GM19023 (cell line): ENCODE measurements around the gene PTGFRN.
"Not testable (repeated sequence)": the region's sequence is repeated elsewhere in the genome, so short reads cannot be mapped to it uniquely, and the experiment has no call there.

Source experiments
- ATAC-seq: cut with Tn5 transposase; IDR thresholded peaks from one replicate; pipeline ENCODE4 v1.9.1; 2021; ENCODE audit warnings: mild to moderate bottlenecking, moderate library complexity; ENCODE audit not compliant: unreplicated experiment

Gene PTGFRN

DNA sequence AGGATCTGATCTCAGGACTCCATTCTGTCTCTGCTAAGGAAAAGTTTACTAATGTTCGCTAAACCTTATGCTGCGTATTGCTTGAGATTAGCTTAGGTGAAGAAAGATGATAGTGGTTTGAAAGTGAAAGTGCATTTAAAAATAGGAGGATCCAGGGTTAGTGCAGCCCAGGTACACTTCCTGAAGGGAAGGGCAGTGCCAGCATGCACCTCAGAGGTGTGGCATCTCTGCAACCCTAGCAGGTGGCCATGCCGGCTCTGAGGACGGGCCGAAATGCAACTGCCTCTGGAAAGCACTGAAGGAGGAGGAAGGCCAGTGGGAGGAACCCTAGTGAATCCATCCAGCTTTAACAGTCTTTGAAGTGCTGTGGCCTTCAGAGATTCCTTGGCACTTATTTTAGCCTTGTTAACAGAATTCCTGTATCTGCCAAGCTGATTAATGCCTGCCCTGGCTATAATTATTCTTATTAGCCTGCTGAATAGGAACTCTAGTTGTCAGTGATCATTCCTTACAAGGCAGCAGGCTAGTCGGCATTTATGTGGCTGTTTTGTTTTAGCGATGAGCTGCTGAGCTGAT is 5.5 kb downstream of the PTGFRN start:
- no peak for ATAC-seq

DNA sequence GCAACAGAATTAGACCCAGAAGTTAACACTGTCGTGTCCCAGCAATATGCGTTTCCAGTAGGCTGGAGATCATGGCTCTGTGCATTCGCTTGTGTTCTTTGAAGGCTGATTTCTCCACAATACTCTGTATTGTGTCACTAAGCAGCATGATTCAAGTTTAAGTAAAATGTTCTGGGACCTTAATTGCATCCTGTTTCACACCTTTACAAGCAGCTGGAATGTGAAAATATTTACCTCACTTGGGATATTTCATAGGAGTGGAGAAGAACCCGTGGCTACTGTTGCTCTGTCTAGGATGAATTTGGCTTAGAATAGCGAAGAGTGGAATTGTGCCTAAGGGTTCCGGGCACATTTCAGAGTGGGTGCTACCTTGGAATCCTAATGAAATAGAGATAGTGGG is 6.3 kb downstream of the PTGFRN start:
- ATAC-seq = no peak

DNA sequence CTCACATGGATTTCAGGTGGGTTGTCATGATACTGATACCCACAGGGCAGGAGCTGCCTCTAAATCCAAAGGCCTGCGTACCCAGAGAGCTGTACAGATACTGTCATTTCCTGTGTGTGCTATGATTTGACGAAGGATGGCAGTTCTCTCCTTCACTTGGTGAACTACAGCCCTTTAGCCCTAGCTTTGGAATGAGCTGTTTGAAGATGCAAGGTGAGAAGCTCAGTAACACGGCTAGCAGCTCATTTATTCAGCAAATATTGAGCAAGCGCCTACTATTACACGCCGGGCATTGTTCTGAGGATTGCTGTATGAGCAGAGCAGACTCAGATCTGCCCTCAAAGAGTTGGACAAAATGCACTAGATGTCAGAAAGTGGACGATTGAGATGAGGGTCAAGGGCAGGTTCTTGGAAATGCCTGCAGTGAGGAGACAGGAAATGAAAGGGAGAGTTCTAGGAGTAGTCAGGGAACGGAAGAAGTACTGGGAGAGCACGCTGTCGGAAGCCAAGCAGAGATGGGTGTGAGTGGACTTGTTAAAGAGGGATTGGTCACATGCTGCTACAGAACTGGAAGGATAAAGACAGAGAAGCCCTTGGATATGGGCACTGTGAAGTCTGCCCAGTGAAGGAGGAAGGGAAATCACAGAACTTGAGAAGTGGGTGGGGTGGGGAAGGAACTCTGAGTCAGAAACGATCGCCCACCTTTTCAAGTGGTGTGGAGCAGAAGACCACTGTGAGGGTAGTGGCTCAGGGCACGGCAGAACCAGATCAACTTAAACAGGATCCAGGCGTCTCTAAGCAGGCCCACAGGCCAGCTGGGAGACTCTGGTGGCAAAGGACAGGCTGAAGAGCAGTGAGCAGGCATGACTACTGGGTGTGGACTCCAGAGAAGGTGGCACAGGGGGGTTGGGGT is 7.1 kb downstream of the PTGFRN start:
- no peak for ATAC-seq

DNA sequence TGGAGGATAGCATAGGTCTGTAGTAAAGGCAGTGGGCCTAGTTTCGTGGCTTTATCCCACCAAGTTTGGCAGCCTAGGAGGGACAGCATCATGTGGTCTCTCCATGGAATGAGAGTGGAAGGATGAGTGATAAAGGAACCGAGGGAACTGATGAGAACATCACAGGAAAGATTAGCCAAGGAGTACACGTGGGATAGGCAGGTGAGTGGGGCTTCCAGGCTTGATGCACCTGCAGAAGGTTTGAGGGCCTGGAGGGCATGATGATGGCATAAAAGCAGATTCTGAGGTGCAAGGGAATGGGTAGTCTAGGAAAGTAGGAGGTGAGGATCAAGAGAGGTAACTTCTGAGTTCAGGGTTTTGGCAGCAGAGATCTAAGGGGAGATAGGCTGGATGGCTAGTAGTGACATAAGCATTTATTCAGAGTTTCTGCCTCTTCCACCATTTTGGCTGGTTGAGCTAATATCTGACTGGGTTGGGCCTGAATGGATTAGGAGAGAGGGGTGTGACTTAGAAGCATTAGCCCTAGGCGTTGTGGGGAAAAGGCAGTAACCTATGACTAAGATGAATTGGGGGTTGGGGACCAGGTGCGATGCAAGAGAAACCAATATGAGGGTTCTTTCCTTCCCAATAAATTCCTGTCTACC is 9.1 kb downstream of the PTGFRN start:
- ATAC-seq = no peak

DNA sequence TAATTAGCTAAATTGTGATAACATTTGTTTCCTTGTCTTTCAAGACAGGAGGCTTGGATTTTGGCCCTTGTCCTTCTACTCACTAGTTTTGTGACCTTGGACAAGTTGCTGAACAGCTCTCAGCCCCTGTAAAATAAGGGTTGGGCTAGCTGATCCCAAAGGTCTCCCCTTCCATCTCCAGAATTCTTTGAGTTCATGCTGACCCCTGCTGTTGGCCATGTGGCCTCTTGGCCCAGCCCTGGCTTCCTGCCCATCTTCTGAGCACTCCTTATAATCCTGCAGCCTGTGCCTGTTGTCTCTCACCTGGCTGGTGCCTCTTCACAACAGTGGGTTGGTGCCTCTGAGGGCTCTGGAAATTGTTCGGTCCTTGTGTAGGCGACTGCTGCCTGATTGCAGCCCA is 10.1 kb downstream of the PTGFRN start:
- no peak for ATAC-seq

DNA sequence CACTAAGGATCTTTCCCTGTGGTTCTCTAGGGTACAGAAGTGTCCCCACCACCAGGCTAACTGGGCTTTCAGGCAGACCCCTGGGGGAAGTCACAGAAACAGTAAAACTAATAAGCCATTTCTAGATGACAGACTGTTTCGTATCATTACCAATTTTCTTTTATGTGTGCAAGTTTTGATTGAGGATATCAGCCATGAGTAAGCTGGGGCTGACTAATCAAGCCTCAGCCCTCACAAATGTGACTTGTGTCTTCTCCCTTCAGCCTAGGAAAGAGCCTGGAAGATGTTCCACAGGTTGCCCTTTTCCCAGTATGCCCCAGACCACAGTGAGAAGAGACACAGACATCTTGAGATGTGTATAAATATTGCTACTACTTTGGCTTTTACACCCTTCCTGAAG is 10.5 kb downstream of the PTGFRN start:
- no peak for ATAC-seq

DNA sequence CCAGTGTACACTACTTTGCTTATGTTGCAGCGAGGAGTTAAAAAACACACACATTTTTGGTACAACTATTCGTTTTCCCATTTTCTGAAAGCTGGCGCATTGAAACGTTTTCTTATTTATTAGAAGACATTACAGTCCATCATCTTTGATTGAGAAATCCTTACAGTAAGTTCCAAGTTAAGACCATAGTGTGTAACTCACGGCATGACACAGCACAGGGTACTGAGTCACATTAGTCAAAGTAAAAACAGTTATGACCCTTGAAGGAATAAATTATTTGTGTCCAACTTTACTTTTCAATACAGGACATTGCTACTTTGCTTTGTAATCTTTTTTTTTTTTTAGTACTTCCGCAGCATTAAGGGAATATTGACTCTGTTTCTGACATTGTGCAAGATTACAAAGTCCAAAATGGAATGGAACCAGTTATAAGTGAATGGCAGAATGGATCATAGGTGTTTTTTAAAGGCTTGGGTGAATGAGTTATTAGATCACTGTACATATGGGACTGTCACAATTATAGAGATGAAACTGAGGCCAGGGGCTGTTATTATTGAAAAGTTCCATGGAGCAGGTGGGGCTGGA is 11.7 kb downstream of the PTGFRN start:
- no peak for ATAC-seq

DNA sequence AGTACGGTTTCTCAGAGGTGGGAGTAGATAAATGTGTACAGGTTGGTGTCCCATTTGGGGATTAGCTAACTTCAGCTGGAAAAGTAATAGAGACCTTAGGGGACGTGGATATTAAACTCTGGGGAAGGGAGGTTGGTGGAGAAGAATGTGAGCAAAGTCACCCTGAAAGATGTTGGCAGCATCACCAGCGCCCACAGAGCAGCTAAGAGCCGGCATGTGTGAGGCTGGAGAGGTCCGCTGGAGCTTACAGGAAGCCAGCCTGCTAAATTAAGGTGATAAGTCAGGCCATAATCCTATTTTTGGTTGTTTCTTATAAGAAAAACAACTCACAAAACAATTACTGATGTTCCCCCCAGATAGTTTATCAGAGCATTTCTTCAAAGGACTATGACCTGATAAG is 12.2 kb downstream of the PTGFRN start:
- no peak for ATAC-seq

DNA sequence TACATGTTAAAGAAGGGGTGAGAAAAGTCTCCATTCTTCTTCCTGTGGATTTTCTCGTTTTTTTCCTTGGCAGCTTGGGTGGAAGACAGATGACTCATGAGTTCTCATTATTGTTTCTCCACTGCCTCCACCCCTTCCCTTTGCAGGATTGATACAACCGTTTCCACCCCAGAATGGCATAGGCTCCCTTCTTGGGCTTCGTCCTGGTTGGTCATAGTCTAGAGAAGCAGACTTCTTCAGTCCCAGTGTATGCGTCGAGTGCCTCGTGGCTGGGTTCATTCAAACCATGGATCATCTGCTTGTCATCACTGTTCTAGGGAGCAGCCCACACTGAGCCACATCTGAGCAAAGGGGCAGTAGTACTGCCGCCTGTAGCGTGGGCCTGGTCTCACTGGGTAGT is 13.7 kb downstream of the PTGFRN start:
- ATAC-seq = no peak

DNA sequence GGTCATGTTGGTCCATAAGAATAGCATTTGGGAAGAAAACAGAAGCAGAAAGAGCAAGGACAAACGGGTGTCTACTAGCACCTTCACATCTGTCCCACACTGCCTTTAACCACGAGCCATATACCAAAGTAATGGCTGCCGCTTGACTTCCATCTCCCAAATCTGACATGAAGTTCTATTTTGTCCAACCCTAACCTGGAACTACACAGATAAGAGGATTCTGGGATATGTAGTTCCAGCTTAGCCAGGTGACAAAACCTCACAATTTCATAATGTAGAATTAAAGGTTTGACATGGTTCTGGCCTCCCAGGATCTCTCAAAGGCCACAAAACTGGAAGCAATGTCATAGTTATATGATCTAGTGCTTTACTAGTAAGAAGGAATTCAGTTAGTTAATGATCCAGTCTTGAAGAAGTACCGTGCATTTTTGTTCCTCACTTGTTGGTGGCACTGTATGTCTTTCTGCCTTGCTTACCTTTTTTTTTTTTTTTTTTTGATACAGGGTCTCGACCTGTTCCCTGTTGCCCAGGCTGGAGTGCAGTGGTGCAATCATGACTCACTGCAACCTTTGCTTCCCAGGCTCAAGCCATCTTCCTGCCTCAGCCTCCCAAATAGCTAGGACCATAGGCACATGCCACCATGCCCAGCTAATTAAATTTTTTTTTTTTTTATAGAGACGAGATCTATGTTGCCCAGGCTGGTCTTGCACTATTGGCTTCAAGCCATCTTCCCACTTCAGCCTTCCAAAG is 17.5 kb downstream of the PTGFRN start:
- ATAC-seq = no peak

DNA sequence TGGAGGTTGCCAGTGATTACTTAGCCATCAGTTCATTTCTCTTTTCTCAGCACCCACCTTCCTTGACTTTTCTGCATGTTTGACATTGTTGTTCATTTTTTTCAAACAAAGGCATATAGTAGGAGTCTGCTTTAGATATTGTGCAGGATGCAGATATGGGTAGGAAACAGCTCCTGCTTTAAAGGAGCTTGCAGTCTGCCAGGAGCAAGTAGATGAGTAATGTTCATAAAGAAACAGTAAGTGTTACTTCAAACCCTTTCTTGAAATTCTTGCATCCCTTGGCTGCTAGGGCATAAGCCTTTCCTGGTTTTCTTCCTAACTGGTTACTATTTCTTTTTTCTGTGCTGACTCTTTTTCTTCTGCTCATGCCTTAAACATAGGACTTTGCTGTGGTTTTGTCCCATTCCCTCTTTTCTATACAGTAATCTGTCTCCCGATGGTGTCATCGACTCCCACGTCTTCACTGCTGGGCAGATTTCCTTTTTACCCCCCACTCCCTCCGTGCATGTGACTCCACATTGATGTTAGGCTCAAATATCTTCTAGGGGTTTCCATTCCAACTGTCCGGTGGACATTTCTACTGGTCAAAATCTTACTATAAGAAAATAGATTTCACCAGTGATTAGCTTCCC is 20.4 kb downstream of the PTGFRN start:
- ATAC-seq = no peak

DNA sequence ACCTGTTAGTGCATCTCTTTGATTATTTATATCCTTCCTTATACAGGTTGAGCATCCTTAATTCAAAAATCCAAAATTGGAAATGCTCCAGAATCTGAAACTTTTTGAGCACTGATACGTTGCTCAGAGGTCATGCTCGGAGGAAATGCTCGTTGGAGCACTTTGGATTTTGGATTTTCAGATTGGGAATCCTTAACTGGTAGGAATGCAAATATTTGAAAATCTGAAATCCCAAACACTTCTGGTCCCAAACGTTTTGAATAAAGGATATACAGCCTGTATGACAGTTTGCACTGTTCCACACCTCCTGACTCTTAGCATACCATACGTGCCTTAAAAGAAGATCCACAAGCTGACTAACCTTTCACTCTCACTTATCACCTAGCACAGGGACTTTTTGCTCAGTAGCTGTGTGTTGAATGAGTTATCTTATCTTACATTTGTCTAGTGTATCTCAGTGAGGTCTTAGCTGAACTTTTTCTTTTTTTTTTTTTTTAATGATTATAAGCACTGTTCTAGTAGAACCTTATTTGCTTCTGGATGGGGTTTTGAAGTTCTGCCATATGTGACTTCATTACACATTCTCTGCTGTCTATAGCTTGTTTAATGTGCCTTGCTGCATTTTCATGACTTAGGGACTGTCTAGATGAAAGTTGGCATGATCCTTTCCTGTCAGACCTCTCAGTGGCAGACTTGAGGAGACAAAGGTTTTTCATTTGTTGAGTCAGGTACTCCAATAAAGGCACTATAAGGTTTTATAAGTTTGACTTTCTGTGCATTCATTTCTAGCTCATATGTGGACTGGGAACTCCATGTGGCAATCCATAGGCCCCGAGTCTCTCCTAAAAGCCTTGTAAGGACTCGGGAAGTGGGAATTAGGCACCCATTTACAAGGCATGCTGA is 21.6 kb downstream of the PTGFRN start:
- ATAC-seq = no peak

DNA sequence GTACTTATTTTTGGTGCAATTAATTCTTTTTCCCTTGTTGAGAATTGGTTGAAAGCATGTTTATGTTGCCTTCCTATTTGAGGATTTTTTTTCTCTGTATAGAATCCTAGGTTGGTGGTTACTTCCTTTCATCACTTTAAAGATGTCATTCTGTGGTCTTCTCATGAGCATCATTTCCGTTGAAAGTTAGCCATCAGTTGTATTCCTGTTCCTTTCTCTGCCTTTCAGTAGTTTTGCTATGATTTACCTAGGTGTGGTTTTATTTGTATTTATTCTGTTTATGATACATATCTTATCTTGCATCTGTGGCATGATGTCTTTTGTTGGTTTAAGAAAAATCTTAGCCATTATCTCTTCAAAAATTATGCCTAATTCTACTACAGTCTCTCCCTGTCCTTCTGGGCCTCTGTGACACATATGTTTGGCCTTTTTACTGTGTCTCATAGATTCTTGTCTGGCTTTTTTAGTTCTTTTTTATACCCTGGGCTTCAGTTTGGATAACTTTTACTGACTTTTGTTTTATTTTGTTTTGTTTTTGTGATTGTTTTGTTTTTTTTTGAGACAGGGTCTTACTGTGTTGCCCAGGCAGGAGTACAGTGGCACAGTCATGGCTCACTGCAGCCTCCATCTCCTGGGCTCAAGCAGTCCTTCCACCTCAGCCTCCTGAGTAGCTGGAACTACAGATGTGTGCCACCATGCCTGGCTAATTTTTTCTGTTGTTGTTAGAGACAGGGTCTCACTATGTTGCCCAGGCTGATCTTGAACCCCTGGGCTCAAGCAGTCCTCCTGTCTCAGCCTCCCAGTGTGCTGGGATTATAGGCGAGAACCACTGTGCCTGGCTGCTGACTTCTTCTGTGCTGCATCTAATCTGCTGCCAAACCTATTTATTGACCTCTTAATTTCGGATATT is 24.1 kb downstream of the PTGFRN start:
- ATAC-seq = no peak

DNA sequence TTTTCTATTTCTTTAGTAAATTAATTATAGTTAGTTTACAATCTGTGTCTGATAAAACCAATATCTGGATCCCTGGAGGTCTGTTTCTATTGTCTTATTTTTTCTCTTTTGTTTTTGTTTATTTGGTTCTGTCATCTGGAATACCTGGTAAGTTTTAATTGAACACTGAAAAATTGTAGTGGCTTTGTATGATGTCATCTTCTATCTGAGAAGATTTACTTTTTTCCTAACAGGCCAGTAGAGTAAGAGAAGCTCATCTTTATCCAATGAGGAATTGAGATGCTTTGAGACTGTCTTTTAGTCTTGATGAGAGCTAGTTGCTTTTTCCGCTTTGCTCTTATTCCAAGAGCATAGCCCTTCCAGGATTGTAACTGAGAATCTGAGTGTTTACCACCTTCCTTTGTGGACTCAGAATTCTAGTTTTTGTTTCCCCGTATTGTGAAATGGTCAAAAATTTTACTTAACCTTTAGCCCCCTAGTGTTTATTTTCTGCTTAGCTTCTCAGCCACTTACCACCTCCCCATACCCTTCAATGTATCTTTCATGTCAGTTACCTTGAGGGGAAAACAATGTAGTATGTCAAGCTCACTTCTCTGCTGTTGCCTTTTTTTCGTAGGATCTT is 25.0 kb downstream of the PTGFRN start:
- no peak for ATAC-seq

DNA sequence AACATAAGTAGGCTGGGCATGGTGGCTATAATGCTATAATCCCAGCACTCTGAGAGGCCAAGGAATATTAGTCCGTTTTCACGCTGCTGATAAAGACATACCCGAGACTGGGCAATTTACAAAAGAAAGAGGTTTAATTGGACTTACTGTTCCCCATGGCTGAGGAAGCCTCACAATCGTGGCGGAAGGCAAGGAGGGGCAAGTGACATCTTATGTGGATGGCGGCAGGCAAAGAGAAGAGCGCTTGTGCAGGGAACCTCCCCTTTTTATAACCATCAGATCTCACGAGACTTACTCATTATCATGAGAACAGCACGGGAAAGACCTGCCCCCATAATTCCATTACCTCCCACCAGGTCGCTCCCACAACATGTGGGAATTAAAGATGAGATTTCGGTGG is 28.5 kb downstream of the PTGFRN start:
- ATAC-seq = no peak

DNA sequence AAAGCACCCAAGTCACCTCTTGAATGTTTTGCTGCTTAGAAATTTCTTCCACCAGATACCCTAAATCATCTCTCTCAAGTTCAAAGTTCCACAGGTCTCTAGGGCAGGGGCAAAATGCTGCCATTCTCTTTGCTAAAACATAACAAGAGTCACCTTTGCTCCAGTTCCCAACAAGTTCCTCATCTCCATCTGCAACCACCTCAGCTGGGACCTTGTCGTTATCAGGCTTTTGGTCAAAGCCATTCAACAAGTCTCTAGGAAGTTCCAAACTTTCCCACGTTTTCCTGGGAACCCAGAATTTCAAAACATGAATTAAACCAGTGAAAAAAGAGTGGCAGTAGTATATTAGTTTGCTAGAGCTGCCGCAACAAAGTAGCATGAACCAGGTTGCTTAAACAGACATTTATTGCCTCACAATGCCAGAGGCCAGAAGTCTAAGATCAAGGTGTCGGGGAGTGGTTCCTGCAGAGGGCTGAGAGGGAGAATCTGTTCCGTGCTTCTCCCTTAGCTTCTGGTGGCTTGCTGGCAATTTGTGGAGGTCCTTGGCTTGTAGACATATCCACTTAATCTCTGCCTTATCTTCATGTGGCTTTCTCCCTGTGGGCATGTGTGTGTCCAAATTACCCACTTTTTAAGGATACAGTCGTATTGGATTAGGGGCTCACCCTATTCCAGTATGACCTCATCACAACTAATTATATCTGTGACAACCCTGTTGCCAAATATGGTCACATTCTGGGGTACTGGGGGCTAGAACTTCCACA is 30.2 kb downstream of the PTGFRN start:
- not testable (repeated sequence) for ATAC-seq
